ENCODE results near the gene SH3BP5.
A peak's percentile ranks its signal among the peaks of the same experiment; 100 is the strongest.

The SH3BP5 gene

GRCh38 chr3:15271785-15272381, 60.5 kb downstream of the SH3BP5 start:
- DNase-seq = no peak

DNA sequence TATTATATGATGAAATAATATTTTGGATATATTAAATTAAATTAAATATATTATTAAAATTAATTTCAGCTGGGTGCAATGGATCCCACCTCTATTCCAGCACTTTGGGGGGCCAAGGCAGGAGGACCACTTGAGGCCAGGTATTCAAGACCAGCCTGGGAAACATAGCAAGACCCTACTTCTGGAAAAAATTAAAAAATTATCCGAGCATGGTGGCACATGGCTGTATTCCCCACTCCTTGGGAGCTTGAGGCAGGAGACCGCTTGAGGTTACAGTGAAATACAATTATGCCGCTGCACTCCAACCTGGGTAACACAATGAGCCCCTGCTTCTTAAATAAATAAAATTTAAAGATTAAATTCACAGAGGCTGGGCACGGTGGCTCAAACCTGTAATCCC, 61.4 kb downstream of the SH3BP5 start:
- no peak for DNase-seq

GRCh38 chr3:15269091-15269989, 63.0 kb downstream of the SH3BP5 start:
- DNase-seq = no peak

DNA sequence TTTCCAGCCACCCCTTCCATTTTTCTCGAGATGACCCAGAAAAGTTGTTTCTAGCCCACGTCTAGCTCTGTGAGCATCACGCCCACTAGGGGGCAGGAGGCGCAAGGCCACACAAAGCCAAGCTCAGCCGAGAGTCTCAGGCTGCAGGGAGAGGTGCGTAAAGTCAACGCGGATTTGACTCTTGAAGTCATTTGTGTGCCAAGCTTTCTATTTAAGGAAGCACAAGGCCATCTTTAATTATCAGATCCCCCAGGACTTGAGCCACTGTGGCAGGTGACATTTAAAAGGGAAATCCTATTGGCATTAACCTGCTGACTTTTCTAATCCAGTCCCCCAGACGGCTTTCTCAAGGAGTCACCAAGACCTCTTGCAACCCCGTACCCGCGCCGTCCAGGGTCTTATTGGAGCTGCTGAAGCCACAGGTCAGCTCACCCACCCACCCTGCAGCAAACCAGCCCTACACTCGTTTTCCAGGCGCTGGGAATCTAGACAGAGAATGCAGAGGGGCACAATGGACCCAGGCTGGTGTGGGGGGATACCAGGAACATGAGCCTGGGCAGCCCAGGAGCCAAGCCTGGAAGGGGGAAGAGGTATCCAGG, 64.3 kb downstream of the SH3BP5 start:
- DNase-seq = peak; percentile 49

DNA sequence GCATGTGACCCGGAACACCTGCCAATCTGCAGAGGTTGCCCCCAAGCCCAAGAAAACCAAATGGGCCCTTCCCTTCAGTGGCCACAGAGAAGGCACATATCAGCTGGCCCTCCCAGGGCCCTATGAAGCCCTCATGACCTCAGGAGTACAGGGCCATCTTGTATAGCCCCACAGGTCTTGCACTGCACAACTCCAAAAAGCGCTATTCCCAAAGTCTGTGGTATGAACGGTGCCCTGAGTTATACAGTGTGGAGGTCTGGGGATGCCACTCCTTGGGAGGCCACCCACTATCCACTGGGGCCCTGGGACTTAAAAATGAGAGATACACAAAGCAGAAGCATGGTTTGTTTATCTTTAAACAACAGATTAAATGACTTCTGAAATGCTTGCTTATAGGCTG, 64.9 kb downstream of the SH3BP5 start:
- no peak for DNase-seq

DNA sequence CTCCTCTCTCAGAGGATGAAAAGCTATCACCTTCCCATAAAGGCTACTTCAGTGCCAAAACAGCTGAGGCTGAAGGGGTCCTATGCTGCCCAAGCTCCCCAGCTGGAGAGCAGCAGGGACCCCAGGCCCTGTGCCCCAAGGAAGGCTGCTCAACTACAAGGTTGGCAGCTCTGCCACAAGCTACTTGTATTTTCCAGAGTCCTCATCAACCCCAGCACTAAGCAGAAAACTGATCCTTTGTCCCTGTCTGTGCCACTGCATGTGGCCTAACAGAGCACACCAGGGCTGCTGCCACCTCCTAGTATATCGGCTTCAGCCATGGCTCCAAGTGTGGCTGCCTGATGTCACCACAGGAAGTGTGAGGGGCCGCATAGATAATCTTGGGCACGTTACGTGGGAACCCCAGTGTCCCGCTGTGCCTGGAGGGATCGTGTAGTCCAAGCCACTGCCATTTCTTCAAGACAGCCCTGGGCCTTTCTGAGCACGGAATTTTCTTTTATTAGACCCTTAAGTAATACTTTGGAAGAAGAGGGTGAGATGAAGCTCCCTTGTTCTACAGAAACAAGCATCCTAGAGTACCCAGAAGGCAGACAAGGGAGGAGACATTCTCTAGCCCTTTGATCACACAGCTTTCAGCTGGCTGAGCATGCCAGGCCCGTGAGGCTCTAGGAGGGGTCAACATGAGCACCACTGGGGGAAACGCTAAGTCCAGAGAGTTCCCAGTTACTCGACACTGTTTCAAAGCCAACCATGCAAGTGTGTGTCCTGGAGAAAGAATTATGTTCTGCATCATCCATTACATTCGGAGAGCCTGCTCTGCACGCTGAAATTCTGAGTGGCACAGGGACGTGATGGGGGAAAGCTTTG, 65.6 kb downstream of the SH3BP5 start:
- no peak for DNase-seq

DNA sequence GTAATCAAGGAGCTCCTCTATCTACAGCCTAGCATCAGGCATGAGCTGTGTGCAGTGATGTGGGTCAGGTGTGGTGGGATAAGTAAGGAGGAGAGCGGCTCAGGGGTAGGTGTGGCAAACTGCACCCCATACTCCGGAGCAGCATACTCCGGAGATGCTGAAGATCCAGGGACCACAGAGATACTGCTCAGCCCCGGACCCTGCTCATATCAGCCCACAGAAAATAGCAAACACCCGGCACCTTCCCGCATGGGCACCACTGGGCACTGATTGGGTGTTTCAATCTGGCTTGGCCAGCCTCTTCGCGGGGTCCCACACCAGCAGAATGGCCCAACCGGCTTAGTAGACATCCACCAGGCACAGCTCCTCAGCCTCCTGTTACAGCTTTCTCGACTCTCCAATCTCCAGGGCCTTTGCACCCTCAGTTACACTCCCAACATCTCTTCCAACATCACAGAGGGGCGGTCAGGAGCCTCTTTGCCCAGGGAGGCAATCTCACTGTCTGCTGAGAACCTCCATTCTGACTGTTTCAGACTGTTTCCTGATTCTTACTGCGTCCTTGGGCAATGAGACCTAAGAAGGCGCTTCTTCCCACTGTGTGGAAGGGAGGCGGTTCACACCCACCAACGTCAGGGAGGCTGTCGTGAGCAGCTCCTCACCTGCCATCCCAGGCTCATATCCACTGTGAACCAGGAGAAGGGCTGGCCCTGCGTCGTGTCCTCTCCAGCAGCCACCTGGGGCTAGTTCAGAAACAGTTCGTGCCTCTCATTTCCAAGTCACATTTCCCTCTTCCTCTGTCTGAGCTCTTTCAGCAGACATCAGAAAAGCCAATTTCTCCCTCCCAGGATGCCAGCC, 66.5 kb downstream of the SH3BP5 start:
- no peak for DNase-seq

- no peak for DNase-seq
These were observed 67.9 kb downstream of the SH3BP5 start for GRCh38 chr3:15264486-15264885.

DNA sequence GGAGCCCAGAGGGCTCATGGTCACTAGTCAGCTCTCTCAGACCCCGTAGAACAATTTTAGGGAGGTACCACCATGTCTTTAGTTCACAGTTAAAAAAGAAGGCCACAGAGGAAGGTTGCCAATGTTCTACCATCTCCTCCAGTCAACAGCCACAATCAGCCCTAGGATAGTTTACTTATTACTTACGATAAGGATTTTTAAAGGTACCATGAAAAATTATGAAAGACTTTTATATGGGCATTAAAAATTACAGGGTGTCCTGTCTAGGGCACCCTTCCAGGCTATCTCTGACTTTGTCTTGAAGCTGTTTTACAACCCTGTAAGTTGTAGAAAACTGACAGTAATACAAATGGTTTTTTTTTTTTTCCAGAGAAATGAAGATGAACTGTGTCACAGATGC, 68.5 kb downstream of the SH3BP5 start:
- DNase-seq = no peak

GRCh38 chr3:15263120-15263519, 69.3 kb downstream of the SH3BP5 start:
- no peak for DNase-seq

DNA sequence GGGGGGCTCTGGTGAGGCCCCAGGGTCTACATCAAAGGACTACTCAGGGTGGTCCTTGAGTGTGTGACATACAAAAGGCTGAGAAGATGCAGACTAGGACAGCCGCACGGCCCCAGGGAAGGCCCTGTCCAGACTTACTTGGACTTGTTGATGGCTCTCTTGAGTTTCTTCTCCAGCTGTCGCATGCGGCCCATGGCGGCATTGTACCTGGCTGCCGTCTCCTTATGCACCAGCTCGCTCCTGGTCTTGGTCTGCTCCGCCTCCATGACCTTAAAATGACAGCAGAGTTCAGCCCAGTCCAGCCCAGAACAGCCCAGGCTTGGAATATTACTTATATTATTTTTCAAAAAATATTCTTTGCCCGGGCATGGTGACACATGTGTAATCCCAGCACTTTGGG, 70.4 kb downstream of the SH3BP5 start:
- no peak for DNase-seq

DNA sequence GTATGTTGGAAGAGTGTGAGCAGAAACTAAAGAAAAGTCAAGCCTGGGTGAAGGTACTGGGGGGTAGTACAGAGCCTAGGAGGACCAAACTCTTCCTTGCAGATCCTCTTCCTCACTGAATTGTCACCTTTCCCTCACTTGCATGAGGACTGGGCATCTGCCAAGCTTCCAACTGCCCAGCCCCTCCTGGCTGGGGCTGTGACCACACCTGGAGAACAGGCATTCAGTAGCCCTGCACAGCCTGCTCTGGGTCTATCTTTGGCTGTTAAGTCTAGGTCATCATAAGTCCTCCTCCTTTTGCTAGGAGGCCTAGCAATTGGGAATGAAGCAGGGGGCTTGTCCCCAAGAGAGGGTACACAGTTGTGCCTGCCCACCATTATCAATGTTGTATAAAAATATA, 71.1 kb downstream of the SH3BP5 start:
- DNase-seq = no peak

- no peak for DNase-seq
These were observed 71.9 kb downstream of the SH3BP5 start for GRCh38 chr3:15260531-15260930.

- DNase-seq = no peak
These were observed 73.7 kb downstream of the SH3BP5 start for GRCh38 chr3:15258720-15259119.

DNA sequence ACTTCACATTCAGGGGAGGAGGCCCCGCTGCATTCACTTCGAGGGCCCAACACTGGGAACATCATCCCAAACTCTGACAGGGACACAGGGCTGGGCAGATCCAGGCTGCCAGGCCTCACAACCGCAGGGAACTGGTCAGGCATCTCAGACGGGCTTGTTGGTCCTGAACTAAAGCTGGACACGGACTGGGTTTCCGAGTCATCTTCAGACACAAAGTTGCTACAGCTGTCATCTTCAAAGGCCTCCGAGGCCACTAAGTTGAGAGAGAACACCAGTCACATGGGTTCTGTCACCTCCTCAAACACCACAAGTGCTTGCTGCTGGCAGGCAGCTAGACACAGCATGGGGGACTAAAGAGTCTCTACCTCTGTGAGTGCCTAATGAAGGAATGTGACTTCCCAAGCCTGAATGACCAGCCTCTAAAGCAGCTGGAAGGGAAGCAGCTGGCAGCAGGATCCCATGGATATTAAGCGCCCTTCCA, 75.5 kb downstream of the SH3BP5 start:
- DNase-seq = no peak

GRCh38 chr3:15255215-15255614, 77.2 kb downstream of the SH3BP5 start:
- DNase-seq = no peak

DNA sequence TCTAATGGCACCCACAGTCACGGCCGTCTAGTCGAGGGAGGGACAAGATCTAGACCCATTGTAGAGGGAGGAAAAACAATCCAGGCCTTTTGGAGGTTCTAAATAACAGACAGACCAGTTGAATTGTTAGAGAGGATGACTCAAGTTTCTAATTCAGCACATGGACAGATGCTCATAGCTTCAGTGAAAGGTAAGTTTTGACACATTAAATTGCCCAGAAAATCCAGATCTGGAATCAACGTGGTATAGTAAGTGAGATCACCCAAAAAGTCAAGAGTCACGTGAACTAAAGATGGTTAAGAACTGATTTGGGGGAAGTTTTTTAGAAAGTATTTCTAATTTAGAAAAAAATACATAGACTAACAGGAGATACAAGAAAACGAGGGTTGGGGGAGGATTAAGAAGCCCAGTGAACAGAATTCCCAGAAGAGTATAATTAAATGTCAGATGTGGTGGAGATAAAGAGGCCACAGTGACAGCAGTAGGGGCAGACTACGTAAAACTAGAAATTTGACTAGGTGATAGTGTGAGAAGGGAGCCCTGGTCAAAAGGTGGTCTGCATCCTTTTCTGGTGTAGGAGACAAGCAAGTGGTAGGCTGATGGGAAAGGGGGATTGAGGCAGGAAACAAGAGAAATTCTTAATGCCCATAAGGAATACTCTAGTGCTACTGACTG, 79.2 kb downstream of the SH3BP5 start:
- no peak for DNase-seq

DNA sequence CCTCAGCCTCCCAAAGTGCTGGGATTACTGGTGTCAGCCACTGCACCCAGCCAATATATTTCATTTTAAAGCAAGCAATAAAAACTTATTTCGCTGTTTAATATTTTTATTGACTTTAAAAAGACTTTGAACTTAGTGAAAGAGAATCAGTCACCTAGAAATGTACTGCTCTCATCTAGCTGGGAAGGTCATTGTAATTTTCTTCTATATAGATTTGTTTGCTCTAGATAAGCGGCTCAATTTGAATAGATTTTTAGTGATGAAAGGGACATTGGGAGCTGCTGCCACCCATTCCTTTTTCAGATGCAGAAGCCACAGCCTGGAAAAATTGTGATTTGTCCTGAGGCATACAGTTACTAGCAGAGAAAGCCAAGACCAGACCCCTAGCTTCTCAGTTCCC, 86.2 kb downstream of the SH3BP5 start:
- no peak for DNase-seq

DNA sequence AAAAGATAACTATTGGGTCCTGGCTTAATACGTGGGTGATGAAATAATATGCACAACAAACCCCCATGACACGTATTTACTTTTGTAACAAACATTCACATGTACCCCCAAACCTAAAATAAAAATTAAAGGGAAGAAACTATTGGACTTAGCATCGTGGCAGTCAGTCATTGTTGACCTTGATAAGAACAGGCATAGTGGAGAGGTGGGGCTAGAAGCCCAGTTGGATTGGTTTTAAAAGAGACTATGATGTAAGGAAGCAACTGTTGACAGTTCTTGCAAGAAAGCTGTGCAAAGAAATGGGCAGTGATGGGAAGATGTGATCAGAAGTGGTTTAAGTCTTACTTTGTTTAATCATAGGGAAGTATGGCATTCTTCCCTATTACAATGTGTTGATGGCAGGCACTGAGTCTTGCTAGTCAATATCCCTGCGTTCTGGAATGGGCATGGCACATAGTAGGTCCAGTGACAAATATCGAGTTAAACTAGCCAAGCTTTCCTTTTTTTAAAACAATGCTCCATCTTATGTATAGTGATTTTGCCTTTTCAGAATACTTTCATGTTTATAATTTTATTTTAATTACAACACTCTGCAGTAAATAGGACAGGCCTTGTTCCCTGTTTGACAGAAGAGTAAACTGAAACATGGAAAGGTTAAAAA, 88.4 kb downstream of the SH3BP5 start:
- DNase-seq = no peak

DNA sequence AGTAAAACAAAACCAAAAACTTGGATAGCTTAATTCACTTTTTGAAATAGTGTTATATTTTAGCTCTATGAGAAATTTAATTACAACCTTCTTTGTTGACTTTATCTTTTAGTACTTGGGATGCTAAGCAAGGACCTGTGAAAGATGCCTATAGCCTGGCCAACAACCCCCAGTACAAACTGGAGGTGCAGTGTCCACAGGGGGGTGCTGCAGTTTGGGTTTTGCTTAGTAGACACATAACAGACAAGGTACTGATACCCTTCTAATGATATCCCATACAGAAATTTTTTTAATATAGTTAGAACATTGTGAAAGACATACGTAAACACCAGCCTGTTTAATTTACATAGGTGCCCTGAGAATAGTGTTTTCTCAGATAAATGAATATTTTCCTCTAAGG, 91.0 kb downstream of the SH3BP5 start:
- no peak for DNase-seq

DNA sequence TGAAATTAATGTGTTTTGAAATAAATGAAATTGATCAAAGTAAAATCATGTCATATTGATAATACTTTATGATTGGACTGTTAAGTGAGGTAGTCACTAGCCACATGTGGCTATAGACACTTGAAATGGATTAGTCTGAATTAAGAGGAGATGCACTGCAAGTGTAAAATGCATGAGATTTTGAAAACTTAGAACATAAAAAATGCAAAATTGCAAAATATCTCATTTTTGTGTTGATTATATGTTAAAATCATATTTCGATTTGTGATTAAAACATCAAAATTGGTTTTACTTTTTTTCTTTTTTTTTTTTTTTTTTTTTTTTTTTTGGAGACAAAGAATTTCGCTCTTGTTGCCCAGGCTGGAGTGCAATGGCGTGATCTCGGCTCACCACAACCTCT, 103.1 kb downstream of the SH3BP5 start:
- DNase-seq = no peak

Data from NCI-H1048 (cell line).